MM.1S (cell line): ENCODE measurements around the gene SLC7A1.

ENCODE experiments used
- DNase-seq: peaks from one replicate; pipeline ENCODE4 v3.0.0-alpha.2; 2015
- H2AFZ ChIP-seq: fragments of 300-600 bp; sonication (generic); 2 replicates; pipeline ENCODE4 v1.6.0; 2016; ENCODE audit warnings: antibody characterized with exemption, low read length
- H3F3A ChIP-seq: fragments of 300-600 bp; sonication (generic); 2 replicates; pipeline ENCODE4 v1.6.1; 2016; ENCODE audit warnings: mild to moderate bottlenecking, antibody characterized with exemption, low read length, moderate library complexity, mixed read lengths; ENCODE audit not compliant: insufficient read depth
- H3K27ac ChIP-seq: fragments of 300-600 bp; sonication (generic); 2 replicates; pipeline ENCODE4 v1.5.1; 2016; ENCODE audit warnings: mild to moderate bottlenecking, low read length
- H3K27me3 ChIP-seq: fragments of 300-600 bp; sonication (generic); replicated peaks from 2 replicates; pipeline ENCODE4 v1.6.0; 2016; ENCODE audit warnings: low read length; ENCODE audit not compliant: insufficient read depth
- H3K36me3 ChIP-seq: fragments of 300-600 bp; sonication (generic); replicated peaks from 2 replicates; pipeline ENCODE4 v1.6.1; 2016; ENCODE audit warnings: mild to moderate bottlenecking, low read length, mixed read lengths; ENCODE audit not compliant: insufficient read depth
- H3K4me1 ChIP-seq: fragments of 300-600 bp; sonication (generic); 2 replicates; pipeline ENCODE4 v1.6.1; 2016; ENCODE audit warnings: low read length, mixed read lengths
- H3K4me2 ChIP-seq: fragments of 300-600 bp; sonication (generic); 2 replicates; pipeline ENCODE4 v1.6.0; 2016; ENCODE audit warnings: low read depth, low read length
- H3K4me3 ChIP-seq: fragments of 300-600 bp; sonication (generic); 2 replicates; pipeline ENCODE4 v1.5.1; 2016; ENCODE audit warnings: low read length, mixed read lengths
- H3K79me2 ChIP-seq: fragments of 300-600 bp; sonication (generic); 2 replicates; pipeline ENCODE4 v1.6.1; 2016; ENCODE audit warnings: mixed run types, low read length, mixed read lengths
- H3K9ac ChIP-seq: fragments of 300-600 bp; sonication (generic); 2 replicates; pipeline ENCODE4 v1.6.1; 2016; ENCODE audit warnings: low read length, mixed read lengths
- H3K9me2 ChIP-seq: fragments of 300-600 bp; sonication (generic); replicated peaks from 2 replicates; pipeline ENCODE4 v1.6.1; 2016; ENCODE audit warnings: mild to moderate bottlenecking, low read length, mixed read lengths; ENCODE audit not compliant: insufficient read depth
- H3K9me3 ChIP-seq: fragments of 300-600 bp; sonication (generic); replicated peaks from 2 replicates; pipeline ENCODE4 v1.6.1; 2016; ENCODE audit warnings: mild to moderate bottlenecking, low read length, mixed read lengths; ENCODE audit not compliant: insufficient read depth
- H4K20me1 ChIP-seq: fragments of 300-600 bp; sonication (generic); 2 replicates; pipeline ENCODE4 v1.6.1; 2016; ENCODE audit warnings: mild to moderate bottlenecking, low read length, moderate library complexity, mixed read lengths; ENCODE audit not compliant: insufficient read depth
- CTCF ChIP-seq: fragments of 300-600 bp; sonication (generic); IDR thresholded peaks from 2 replicates; pipeline ENCODE4 v1.5.1; 2016; ENCODE audit warnings: antibody characterized with exemption, low read length, mixed read lengths
- EZH2 ChIP-seq: fragments of 300-600 bp; sonication (generic); optimal IDR thresholded peaks from 2 replicates; pipeline ENCODE3; 2017; ENCODE audit warnings: low read depth, mild to moderate bottlenecking, antibody characterized with exemption, low read length, mixed read lengths
- EZH2phosphoT487 ChIP-seq: fragments of 300-600 bp; sonication (generic); IDR thresholded peaks from 2 replicates; pipeline ENCODE4 v1.6.1; 2018; ENCODE audit warnings: antibody characterized with exemption, low read length

Gene SLC7A1

GRCh38 chr13:29514720-29515310 lies 80.7 kb downstream of the SLC7A1 start:
- no peaks in the 10 kb centered on the region for H3K79me2 ChIP-seq
- TF ChIP-seq EZH2phosphoT487 (no peak), EZH2 (no peak), CTCF (no peak)
- no peak overlapping the region for H3K4me3 ChIP-seq
- H3K4me1 ChIP-seq: no peaks in the 10 kb centered on the region
- no peak for DNase-seq
- H3K36me3 ChIP-seq: no peaks in the 10 kb centered on the region
- no peaks in the 10 kb centered on the region for H3K9me3 ChIP-seq
- no peak overlapping the region for H3K4me2 ChIP-seq
- H3K9ac ChIP-seq: no peak overlapping the region
- no peaks in the 10 kb centered on the region for H3F3A ChIP-seq
- H2AFZ ChIP-seq: no peak overlapping the region
- no peaks in the 10 kb centered on the region for H3K27me3 ChIP-seq
- no peaks in the 10 kb centered on the region for H4K20me1 ChIP-seq
- no peaks in the 10 kb centered on the region for H3K9me2 ChIP-seq
- no peak overlapping the region for H3K27ac ChIP-seq

GRCh38 chr13:29513981-29514719 lies 81.3 kb downstream of the SLC7A1 start:
- Histone ChIP-seq H3K79me2 (no peaks in the 10 kb centered on the region), H3K4me1 (no peaks in the 10 kb centered on the region), H3K27ac (no peak overlapping the region)

GRCh38 chr13:29513002-29513980 lies 82.2 kb downstream of the SLC7A1 start:
- Histone ChIP-seq H3K4me1 (no peaks in the 10 kb centered on the region), H4K20me1 (no peaks in the 10 kb centered on the region), H3K79me2 (no peaks in the 10 kb centered on the region), H3K36me3 (no peaks in the 10 kb centered on the region), H3F3A (no peaks in the 10 kb centered on the region), H2AFZ (no peak overlapping the region), H3K4me3 (no peak overlapping the region), H3K9ac (no peak overlapping the region), H3K9me2 (no peaks in the 10 kb centered on the region), H3K9me3 (no peaks in the 10 kb centered on the region), H3K4me2 (no peak overlapping the region), H3K27me3 (no peaks in the 10 kb centered on the region), H3K27ac (no peak overlapping the region)
- no peak for TF ChIP-seq CTCF
- no peak for TF ChIP-seq EZH2phosphoT487
- TF ChIP-seq EZH2: no peak
- no peak for DNase-seq

More at GRCh38 chr13:29513981-29514719, 81.3 kb downstream of the SLC7A1 start:
- Histone ChIP-seq H3K9me3 (no peaks in the 10 kb centered on the region), H3K9me2 (no peaks in the 10 kb centered on the region), H3K4me2 (no peak overlapping the region), H3K9ac (no peak overlapping the region), H4K20me1 (no peaks in the 10 kb centered on the region), H3K4me3 (no peak overlapping the region), H3K27me3 (no peaks in the 10 kb centered on the region), H3F3A (no peaks in the 10 kb centered on the region), H3K36me3 (no peaks in the 10 kb centered on the region), H2AFZ (no peak overlapping the region)
- DNase-seq: no peak
- TF ChIP-seq CTCF (no peak), EZH2 (no peak), EZH2phosphoT487 (no peak)
